IPS DF 19.7 (cell line): ENCODE data around the gene VAV1.
"Not testable (repeated sequence)": the region's sequence is repeated elsewhere in the genome, so short reads cannot be mapped to it uniquely, and the experiment has no call there.

Experiments used
- DNase-seq: peaks from one replicate; pipeline ENCODE4 v3.0.0-alpha.2; 2013; ENCODE audit warnings: low read depth, low spot score

The VAV1 gene

GRCh38 chr19:6754653-6755463 is 17.6 kb upstream of the VAV1 start:
- no peak for DNase-seq

DNA sequence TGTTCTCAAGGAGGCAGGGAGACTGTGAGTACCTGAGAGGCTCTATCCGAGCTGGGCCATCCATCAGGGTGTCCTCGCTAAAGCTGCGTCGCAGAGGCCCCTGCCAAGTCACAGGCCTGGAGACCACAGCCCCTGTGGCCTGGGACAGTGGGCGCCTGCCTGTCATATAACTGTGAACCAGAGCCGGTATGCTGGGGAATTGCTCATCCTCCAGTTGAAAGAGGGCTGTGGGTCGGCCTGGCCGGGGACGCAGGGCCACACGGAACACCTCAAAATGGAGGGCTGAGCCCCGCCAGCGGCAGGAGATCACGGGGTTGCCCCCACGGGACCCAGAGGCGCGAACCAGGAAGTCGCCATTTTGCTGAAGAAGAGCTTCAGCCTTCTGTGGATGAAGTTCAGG is 11.9 kb upstream of the VAV1 start:
- no peak for DNase-seq

GRCh38 chr19:6761053-6761676 is 11.3 kb upstream of the VAV1 start:
- no peak for DNase-seq

GRCh38 chr19:6762253-6762797 is 10.2 kb upstream of the VAV1 start:
- DNase-seq: not testable (repeated sequence)

DNA sequence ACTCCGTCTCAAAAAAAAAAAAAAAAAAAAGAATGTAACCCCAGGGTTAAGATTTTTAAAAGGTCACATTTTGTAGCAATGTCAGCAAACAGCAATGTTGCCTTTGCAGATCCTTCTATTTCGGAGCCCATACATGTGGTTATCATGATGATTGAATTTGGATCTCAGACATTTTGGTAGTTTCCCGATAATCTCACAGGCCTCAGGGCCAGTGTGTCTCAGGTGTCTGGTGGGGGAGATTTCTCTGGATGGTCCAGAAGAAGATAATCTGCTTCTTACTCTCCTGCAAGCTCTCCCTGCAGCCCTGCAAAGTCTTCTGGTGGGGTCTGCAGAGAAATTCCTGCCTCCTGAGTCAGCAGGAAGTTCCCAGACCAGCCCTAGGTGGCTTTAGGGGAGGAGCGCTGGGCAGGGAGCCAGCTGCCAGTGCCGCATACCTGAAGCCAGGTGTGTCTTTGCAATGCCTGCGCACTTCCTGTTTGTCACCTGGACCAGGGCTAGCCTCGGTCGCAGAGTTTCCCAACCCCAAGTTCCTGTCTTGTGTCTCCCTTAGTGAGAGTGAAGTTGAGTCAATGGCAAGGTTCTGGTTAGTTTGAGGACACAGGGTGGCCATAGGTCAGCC is 6.7 kb upstream of the VAV1 start:
- peak; percentile 89 for DNase-seq

GRCh38 chr19:6766357-6767080 is 6.0 kb upstream of the VAV1 start:
- no peak for DNase-seq

DNA sequence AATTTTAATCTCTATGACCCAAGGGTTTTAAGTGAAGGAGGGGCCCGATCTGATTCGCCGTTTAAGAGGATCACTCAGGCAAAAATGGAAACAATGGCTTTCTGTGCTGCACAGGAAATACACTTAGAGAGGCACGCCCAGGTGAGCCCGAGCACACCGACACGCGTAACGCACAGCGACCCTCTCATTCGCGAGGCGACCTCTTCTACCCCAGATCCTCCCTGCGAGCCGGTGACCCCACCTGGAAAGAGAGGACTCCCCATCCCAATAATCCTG is 5.5 kb upstream of the VAV1 start:
- no peak for DNase-seq

- peak; percentile 78 for DNase-seq
Measured at GRCh38 chr19:6767357-6768235, 4.9 kb upstream of the VAV1 start, which contains the start of gene SH2D3A. Gene SH2D3A, minus strand, starts transcription at chr19:6767435. Its CDS starts 3,687 bp downstream, at chr19:6763748.

GRCh38 chr19:6768236-6768785 is 4.2 kb upstream of the VAV1 start:
- DNase-seq: no peak

GRCh38 chr19:6769006-6769619 is 3.4 kb upstream of the VAV1 start:
- DNase-seq: no peak

- DNase-seq: not testable (repeated sequence)
Measured at GRCh38 chr19:6771648-6772027, 870 bp upstream of the VAV1 start.

GRCh38 chr19:6772866-6773322 is 386 bp downstream of the VAV1 start:
- no peak for DNase-seq

DNA sequence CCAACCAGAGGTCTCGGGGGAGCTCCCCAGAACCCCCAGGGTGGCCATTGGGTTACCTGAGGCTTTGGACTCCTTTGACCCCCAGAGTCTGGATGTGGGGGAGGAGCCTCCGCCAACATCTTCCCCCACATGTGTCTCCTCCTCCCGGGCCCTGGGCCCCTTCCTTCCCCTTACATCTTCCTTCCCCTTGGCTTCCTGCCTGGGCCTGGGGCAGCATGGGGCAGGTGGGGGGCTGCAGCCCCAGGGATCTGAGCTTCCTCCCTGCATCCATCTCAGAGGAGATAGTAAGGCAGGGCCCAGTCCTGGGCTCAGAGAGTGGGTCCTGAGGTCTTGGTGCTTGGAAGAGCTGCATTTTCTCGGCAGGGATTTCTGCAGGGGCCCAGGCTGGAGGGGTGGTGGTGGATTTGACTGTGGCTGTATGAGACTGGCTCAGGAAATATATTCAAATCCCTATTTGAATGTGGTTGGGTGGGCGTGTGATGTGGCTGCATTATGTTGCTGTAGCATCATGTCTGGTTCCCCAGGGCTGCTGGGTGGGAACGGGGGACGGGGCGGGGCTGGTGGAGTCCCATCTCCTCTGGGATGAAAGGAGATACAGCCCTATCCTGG is 919 bp downstream of the VAV1 start:
- DNase-seq: no peak

GRCh38 chr19:6774821-6775707 is 2.6 kb downstream of the VAV1 start:
- no peak for DNase-seq

- not testable (repeated sequence) for DNase-seq
Measured at GRCh38 chr19:6776045-6776444, 3.5 kb downstream of the VAV1 start.

DNA sequence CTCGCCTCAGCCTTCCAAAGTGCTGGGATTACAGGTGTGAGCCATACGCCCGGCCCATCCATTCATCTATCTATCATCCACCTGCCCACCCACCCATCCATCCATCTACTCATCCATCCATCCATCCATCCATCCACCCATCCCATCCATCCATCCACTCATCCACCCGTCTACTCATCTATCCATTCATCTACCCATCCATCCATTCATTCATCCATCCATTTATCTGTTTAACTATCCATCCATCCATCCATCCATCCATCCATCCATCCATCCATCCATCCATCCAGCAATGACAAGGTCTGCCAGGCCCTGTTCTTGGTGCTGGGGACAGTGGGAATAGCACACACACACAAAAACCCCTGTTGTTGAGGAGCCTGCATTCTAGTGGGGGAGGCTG is 4.5 kb downstream of the VAV1 start:
- DNase-seq: no peak

DNA sequence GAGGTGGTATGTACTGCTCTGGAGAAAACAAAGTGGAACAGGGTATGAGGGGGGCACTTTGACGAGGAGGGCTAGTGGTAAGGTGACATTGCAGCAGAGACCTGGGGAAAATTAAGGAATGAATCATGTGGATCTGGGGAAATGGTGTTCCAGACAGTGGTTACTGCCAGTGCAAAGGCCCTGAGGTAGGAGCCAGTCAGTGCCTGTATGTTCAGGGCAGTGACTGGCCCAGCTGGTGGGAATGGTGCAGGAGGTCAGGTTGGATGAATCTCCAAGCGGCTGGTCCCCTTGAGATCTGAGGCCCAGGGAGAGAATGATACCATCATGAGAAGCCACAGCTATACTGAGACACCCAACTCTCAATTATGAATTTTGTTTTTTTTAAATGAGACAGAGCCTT is 4.9 kb downstream of the VAV1 start:
- DNase-seq: no peak

DNA sequence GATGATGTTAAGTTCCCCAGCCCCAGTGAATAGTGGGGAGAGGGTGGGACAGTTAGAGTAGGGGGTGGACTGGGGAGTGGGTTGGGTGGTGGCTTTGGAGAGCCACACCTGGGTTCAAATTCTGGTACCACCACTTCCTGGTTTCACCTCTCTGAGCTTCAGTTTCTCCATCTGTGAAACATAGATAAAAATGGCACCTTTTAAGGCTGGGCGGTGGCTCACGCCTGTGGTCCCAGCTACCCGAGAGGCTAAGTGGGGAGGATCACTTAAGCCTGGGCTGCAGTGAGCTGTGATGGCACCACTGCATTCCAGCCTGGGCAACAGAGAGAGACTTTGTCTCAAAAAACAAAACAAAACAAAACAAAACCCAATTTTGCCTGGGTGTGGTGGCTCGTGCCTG is 5.9 kb downstream of the VAV1 start:
- DNase-seq: no peak

GRCh38 chr19:6779206-6779605 is 6.7 kb downstream of the VAV1 start:
- DNase-seq: no peak
